ENCODE results near the gene AFMID.

- TF ChIP-seq, protein P1, sequence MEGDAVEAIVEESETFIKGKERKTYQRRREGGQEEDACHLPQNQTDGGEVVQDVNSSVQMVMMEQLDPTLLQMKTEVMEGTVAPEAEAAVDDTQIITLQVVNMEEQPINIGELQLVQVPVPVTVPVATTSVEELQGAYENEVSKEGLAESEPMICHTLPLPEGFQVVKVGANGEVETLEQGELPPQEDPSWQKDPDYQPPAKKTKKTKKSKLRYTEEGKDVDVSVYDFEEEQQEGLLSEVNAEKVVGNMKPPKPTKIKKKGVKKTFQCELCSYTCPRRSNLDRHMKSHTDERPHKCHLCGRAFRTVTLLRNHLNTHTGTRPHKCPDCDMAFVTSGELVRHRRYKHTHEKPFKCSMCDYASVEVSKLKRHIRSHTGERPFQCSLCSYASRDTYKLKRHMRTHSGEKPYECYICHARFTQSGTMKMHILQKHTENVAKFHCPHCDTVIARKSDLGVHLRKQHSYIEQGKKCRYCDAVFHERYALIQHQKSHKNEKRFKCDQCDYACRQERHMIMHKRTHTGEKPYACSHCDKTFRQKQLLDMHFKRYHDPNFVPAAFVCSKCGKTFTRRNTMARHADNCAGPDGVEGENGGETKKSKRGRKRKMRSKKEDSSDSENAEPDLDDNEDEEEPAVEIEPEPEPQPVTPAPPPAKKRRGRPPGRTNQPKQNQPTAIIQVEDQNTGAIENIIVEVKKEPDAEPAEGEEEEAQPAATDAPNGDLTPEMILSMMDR (conservative IDR thresholded peaks at IDR 0.05), result no peak
- no peak for TF ChIP-seq EZH2 (IDR thresholded peaks at IDR 0.05; ENCODE audit: low read depth)
Observed at GRCh38 chr17:78240839-78241238, 53.7 kb downstream of the AFMID start.
